ENCODE data around the gene MAP3K8. TPM values are rescaled to one million over a fixed set of nuclear protein-coding genes. Genes with fewer than 3 reads are reported as not detected.
"Not testable (repeated sequence)": the region's sequence is repeated elsewhere in the genome, so short reads cannot be mapped to it uniquely, and the experiment has no call there.

Gene MAP3K8
- total and polyA plus RNA-seq, 8 donors, result 8.2 to 57.3 (median 12.4) TPM

DNA sequence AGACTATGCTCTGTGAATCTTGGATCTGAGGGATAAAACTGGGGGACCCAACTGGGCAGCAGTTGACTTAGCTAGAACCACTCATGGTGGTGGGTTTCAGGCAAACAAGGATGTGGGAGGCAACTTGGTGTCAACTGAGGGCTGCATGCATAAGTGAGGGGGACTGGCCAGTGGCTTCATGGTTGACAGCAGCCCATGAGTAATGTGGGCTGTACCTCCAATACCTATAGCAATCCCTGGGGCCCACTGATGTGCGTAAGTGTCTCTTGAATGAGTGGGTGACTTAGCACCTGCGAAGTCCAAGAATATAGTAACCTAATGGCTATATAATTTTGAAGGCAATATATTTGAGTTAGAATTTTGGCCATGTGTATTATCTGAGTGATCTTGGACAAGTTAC, 13.7 kb upstream of the MAP3K8 start:
- intact Hi-C loops (cut with DNase I), result no loop called here
- peaks cover 18 to 59% of the 10 kb centered on the region in 2 donors for H3K4me1 ChIP-seq

GRCh38 chr10:30420766-30421165, 13.2 kb upstream of the MAP3K8 start:
- no peaks in the 10 kb centered on the region for H3K27me3 ChIP-seq
- peaks cover 18 to 59% of the 10 kb centered on the region in 2 donors for H3K4me1 ChIP-seq
- ATAC-seq (no peak), DNase-seq (no peak)
- intact Hi-C loops (cut with DNase I), result no loop called here
- TF ChIP-seq, protein P1, sequence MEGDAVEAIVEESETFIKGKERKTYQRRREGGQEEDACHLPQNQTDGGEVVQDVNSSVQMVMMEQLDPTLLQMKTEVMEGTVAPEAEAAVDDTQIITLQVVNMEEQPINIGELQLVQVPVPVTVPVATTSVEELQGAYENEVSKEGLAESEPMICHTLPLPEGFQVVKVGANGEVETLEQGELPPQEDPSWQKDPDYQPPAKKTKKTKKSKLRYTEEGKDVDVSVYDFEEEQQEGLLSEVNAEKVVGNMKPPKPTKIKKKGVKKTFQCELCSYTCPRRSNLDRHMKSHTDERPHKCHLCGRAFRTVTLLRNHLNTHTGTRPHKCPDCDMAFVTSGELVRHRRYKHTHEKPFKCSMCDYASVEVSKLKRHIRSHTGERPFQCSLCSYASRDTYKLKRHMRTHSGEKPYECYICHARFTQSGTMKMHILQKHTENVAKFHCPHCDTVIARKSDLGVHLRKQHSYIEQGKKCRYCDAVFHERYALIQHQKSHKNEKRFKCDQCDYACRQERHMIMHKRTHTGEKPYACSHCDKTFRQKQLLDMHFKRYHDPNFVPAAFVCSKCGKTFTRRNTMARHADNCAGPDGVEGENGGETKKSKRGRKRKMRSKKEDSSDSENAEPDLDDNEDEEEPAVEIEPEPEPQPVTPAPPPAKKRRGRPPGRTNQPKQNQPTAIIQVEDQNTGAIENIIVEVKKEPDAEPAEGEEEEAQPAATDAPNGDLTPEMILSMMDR (IDR thresholded peaks at IDR 0.05), result no peak
- no peaks in the 10 kb centered on the region for H3K36me3 ChIP-seq
- no peak overlapping the region for H3K4me3 ChIP-seq
- no peak overlapping the region for H3K27ac ChIP-seq
- H3K9me3 ChIP-seq, result no peaks in the 10 kb centered on the region

More for the DNA sequence above, 13.7 kb upstream of the MAP3K8 start:
- Histone ChIP-seq H3K36me3 (no peaks in the 10 kb centered on the region), H3K27ac (no peak overlapping the region), H3K27me3 (no peaks in the 10 kb centered on the region), H3K9me3 (no peaks in the 10 kb centered on the region), H3K4me3 (no peak overlapping the region)
- ATAC-seq (no peak), DNase-seq (no peak)
- TF ChIP-seq, protein P1 (IDR thresholded peaks at IDR 0.05), result no peak

DNA sequence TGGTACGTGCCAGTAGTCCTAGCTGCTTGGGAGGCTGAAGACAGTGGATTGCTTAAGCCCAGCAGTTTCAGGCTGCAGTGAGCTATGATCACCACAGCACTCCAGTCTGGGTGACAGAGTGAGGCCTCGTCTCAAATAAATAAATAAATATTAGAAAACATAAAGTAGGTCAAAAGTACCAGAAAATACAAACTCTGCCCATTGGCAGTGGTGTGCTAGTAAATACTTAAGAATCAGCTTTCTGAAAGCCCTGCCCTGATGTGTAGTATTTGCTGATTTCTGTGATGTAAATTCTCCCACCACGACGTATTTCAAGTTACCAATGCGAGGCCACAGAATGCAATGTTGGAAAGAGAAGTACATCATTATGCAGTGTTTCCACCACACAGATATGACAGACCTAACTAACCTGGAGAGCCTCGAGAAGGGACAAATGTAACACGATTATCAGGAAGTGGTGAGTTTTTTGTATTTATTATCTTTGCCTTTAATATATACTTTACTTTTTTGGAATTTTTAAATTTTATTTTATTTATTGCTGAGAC, 11.8 kb upstream of the MAP3K8 start:
- no peaks in the 10 kb centered on the region for H3K36me3 ChIP-seq
- intact Hi-C loops (cut with DNase I), result no loop called here
- ATAC-seq, result no peak
- H3K27me3 ChIP-seq, result no peaks in the 10 kb centered on the region
- H3K9me3 ChIP-seq, result no peaks in the 10 kb centered on the region
- DNase-seq, result no peak
- no peak overlapping the region for H3K4me3 ChIP-seq
- TF ChIP-seq, protein P1 (IDR thresholded peaks at IDR 0.05), result no peak
- peak overlapping the region in 1 of 2 donors; percentile 73 for H3K27ac ChIP-seq
- peaks cover 18 to 65% of the 10 kb centered on the region in 2 donors for H3K4me1 ChIP-seq

DNA sequence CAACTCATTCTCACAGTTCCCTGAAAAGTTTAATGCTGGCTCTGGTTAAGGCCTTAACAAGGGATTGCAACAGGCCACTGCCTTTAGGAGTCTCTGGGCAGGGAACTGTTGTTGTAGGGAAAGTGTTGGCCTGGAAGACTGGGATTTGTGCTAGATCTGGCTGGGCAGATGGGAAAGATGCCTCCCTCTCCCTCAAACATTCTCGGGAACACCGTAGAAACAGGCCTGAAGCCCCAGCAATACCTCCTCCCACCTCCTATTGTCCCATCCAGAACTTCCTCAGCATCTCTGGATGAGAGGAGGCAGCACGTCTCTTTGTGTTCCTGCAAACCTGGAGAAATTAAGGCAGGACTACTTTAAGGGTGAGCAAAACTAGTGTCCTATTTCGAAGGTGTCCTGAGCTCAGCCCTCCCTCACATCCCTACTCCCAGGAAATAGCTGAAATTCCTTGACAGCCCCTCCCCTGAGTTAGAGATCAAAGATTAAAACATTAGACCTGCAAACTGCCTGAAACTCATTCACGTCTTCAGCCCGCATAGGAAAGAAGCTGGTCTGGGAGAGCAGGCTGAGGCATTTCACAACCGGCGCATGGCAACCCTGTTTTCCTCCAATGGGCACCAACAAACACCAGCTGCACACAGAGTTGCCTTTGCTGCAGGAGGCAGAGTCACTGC, 10.9 kb upstream of the MAP3K8 start:
- intact Hi-C loops (cut with DNase I), result no loop called here
- H3K9me3 ChIP-seq, result no peaks in the 10 kb centered on the region
- DNase-seq, result peak in 3 of 4 donors; percentile 55 to 80 (median 78)
- no peak overlapping the region for H3K4me3 ChIP-seq
- H3K27me3 ChIP-seq, result no peaks in the 10 kb centered on the region
- H3K36me3 ChIP-seq, result no peaks in the 10 kb centered on the region
- H3K27ac ChIP-seq, result peak overlapping the region; percentile 50 to 73
- H3K4me1 ChIP-seq, result peaks cover 18 to 65% of the 10 kb centered on the region in 2 donors
- TF ChIP-seq, protein P1 (IDR thresholded peaks at IDR 0.05), result no peak
- peak; percentile 89 for ATAC-seq

GRCh38 chr10:30423655-30424275, 10.2 kb upstream of the MAP3K8 start:
- Histone ChIP-seq H3K27ac (peak overlapping the region; percentile 50 to 73), H3K4me1 (peaks cover 13 to 64% of the 10 kb centered on the region in 2 donors)
- H3K27me3 ChIP-seq; ATAC-seq; H3K36me3 ChIP-seq; intact Hi-C loops (cut with DNase I); DNase-seq; H3K9me3 ChIP-seq; H3K4me3 ChIP-seq: not testable (repeated sequence)
